LNCaP clone FGC (cell line): ENCODE data around the gene ZNF365.
"Not testable (repeated sequence)": the region's sequence is repeated elsewhere in the genome, so short reads cannot be mapped to it uniquely, and the experiment has no call there.

ENCODE experiments used
- DNase-seq: peaks from one replicate; pipeline ENCODE4 v3.0.0-alpha.2; 2011; ENCODE audit warnings: low read depth
- H3K4me3 ChIP-seq: 2 replicates; pipeline ENCODE4 v1.5.1; 2011; ENCODE audit warnings: mild to moderate bottlenecking, low read depth, low read length, control low read depth
- CTCF ChIP-seq: IDR thresholded peaks from 2 replicates; pipeline ENCODE4 v1.5.1; 2012; ENCODE audit warnings: mild to moderate bottlenecking; ENCODE audit not compliant: control insufficient read depth, insufficient read depth; ENCODE audit errors: extremely low read depth

ZNF365 gene

GRCh38 chr10:62377966-62378365 lies 3.8 kb downstream of the ZNF365 start:
- DNase-seq, result no peak
- TF ChIP-seq CTCF, result no peak
- H3K4me3 ChIP-seq, result no peak overlapping the region

GRCh38 chr10:62378877-62379276 lies 4.7 kb downstream of the ZNF365 start:
- DNase-seq, H3K4me3 ChIP-seq: not testable (repeated sequence)

GRCh38 chr10:62379394-62379793 lies 5.2 kb downstream of the ZNF365 start:
- no peak for DNase-seq
- H3K4me3 ChIP-seq, result no peak overlapping the region
- no peak for TF ChIP-seq CTCF

- no peak for DNase-seq
- no peak for TF ChIP-seq CTCF
- no peak overlapping the region for H3K4me3 ChIP-seq
Observed at GRCh38 chr10:62380016-62380415, 5.8 kb downstream of the ZNF365 start.

- no peak for DNase-seq
- no peak overlapping the region for H3K4me3 ChIP-seq
- TF ChIP-seq CTCF, result no peak
Observed at GRCh38 chr10:62381385-62382102, 7.4 kb downstream of the ZNF365 start.

GRCh38 chr10:62382831-62383230 lies 8.7 kb downstream of the ZNF365 start:
- no peak for DNase-seq
- no peak overlapping the region for H3K4me3 ChIP-seq
- TF ChIP-seq CTCF, result no peak

- no peak for TF ChIP-seq CTCF
- no peak overlapping the region for H3K4me3 ChIP-seq
- no peak for DNase-seq
Observed at GRCh38 chr10:62384057-62384446, 9.9 kb downstream of the ZNF365 start.
